ENCODE results near the gene PRKCB. TPM values are rescaled to one million over a fixed set of nuclear protein-coding genes. Genes with fewer than 3 reads are reported as not detected.

The PRKCB gene
- total RNA-seq, 1 experiment from 2014 or later = not detected

DNA sequence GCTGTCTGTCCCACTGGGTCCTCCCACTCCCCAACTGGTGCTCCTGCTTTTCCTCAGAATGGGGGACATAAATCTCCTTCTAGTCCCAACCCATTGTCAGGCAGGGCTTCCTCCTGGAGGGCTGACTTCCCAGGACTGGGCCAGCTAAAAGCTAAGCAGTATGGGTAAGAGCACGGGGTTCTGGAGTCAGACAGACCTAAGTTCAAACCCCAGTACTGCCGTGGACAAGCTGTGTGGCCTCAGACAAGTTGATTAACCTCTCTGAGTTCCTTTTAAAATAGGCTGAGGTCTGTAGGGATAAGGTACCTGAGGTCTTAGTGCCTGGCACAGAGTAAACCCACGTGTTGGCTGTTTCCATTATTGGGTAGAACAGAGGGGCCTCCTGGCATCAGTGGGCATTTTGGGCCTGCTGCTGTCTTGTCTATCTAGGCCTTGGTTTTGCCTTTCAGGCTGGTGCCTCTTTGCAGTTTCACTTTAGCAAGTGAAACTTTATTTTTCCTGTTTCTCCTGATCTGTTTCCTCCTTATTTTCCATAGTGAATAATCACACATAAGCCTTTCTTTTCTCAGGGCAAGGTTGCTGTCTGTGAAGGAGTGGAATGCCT is 114.6 kb downstream of the PRKCB start:
- Mint-ChIP-seq H3K4me1 (ENCODE audit: insufficient read depth, unreplicated experiment) (no peaks in the 10 kb centered on the region), H3K27ac (ENCODE audit: low read depth, unreplicated experiment) (no peak overlapping the region), H3K4me3 (ENCODE audit: unreplicated experiment) (no peak overlapping the region), H3K36me3 (ENCODE audit: insufficient read depth, unreplicated experiment) (no peaks in the 10 kb centered on the region), H3K27me3 (ENCODE audit: insufficient read depth, unreplicated experiment) (peaks cover 40% of the 10 kb centered on the region), H3K9me3 (ENCODE audit: unreplicated experiment) (no peaks in the 10 kb centered on the region)
- intact Hi-C loops (cut with micrococcal nuclease) = no loop called here
- no TSS peak for BruUV-seq (replicated peaks)
- CTCF ChIA-PET = interaction anchor here (0.6 to 0.7 kb wide), 2 partner anchors 37 to 217 kb away, joined by 4 to 5 read pairs; no protein-coding TSS in a partner anchor
- DNase-seq (ENCODE audit: unreplicated experiment) = no peak
- POLR2A ChIA-PET = no interaction called here
- TF ChIP-seq, protein P1, sequence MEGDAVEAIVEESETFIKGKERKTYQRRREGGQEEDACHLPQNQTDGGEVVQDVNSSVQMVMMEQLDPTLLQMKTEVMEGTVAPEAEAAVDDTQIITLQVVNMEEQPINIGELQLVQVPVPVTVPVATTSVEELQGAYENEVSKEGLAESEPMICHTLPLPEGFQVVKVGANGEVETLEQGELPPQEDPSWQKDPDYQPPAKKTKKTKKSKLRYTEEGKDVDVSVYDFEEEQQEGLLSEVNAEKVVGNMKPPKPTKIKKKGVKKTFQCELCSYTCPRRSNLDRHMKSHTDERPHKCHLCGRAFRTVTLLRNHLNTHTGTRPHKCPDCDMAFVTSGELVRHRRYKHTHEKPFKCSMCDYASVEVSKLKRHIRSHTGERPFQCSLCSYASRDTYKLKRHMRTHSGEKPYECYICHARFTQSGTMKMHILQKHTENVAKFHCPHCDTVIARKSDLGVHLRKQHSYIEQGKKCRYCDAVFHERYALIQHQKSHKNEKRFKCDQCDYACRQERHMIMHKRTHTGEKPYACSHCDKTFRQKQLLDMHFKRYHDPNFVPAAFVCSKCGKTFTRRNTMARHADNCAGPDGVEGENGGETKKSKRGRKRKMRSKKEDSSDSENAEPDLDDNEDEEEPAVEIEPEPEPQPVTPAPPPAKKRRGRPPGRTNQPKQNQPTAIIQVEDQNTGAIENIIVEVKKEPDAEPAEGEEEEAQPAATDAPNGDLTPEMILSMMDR (IDR thresholded peaks at IDR 0.05; ENCODE audit: unreplicated experiment) = no peak

DNA sequence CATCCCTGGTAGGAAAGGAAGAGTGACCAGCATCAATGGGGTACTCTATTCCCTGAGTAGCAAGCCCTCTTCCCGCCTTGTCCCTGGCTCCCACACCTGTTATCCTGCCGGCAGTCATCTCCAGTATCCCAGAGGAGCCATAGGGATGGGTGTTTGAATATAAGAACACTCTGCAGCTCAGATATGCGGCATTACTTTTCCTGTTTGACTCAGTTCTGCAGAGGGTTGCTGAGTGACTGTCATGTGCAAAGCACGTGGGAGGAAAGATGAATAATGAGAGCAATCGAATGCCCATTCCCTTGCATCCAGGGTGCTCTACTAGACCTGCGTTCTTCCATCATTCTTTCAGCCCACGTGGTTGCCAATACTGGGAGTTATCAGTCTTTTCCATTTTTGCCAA is 115.1 kb downstream of the PRKCB start:
- TF ChIP-seq, protein P1 (IDR thresholded peaks at IDR 0.05; ENCODE audit: unreplicated experiment) = no peak
- no peak for DNase-seq (ENCODE audit: unreplicated experiment)
- intact Hi-C loops (cut with micrococcal nuclease) = no loop called here
- ChIA-PET CTCF (interaction anchor here (0.6 kb wide), 1 partner anchor 217 kb away, joined by 5 read pairs; no protein-coding TSS in a partner anchor), POLR2A (no interaction called here)
- Mint-ChIP-seq H3K4me1 (ENCODE audit: insufficient read depth, unreplicated experiment) (no peaks in the 10 kb centered on the region), H3K27me3 (ENCODE audit: insufficient read depth, unreplicated experiment) (peaks cover 40% of the 10 kb centered on the region), H3K27ac (ENCODE audit: low read depth, unreplicated experiment) (no peak overlapping the region), H3K4me3 (ENCODE audit: unreplicated experiment) (no peak overlapping the region), H3K36me3 (ENCODE audit: insufficient read depth, unreplicated experiment) (no peaks in the 10 kb centered on the region), H3K9me3 (ENCODE audit: unreplicated experiment) (no peaks in the 10 kb centered on the region)
- no TSS peak for BruUV-seq (replicated peaks)

DNA sequence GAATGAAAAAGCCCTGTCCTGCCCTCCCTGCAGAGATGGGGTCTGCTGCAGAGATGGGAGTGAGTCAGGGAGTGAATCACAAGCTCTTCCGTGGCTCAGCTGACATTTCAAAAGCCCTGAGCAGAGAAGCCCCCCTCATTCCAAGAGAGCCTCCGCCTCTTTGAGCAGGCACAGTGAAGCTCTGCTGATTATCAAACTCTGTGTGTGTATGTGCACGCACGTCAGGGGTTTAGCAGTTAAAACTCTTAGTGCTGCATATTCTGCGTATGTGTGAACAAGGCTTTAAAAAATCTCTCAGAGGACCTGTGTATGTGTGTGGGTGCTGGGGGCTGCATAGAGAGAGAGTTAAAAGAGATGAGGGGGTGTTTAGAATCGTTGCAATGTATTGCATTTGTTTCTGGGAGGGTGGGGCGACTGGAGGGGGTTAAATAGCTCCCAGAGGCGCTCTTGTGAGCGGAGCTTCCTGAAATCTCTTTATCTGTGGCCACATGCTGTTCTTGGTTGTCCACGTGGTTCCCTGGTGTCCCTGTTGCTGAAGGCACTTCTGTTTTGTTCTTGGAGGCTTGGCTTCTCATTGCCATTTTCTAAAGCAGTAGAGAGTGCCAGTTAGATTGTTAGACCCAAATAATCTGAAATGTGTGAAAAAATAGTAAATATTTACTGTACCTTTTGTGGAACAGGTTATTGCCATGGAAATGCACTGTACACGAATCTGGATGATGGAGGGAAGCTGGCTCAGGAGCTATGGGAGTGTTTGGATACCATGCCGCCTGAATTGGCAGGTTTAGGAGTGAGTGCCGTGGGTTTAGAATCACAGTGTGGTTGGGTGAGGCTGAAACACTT is 116.6 kb downstream of the PRKCB start:
- Mint-ChIP-seq H3K27me3 (ENCODE audit: insufficient read depth, unreplicated experiment) (peaks cover 40% of the 10 kb centered on the region), H3K4me3 (ENCODE audit: unreplicated experiment) (no peak overlapping the region), H3K36me3 (ENCODE audit: insufficient read depth, unreplicated experiment) (no peaks in the 10 kb centered on the region), H3K9me3 (ENCODE audit: unreplicated experiment) (no peaks in the 10 kb centered on the region), H3K4me1 (ENCODE audit: insufficient read depth, unreplicated experiment) (no peaks in the 10 kb centered on the region), H3K27ac (ENCODE audit: low read depth, unreplicated experiment) (no peak overlapping the region)
- DNase-seq (ENCODE audit: unreplicated experiment) = no peak
- POLR2A ChIA-PET = interaction anchor here (0.9 kb wide), 1 partner anchor 40 kb away, joined by 3 read pairs; no protein-coding TSS in a partner anchor
- CTCF ChIA-PET = interaction anchor here (0.5 to 1.5 kb wide), 3 partner anchors 13 to 224 kb away, joined by 3 to 4 read pairs (median 4); no protein-coding TSS in a partner anchor
- TF ChIP-seq, protein P1 (IDR thresholded peaks at IDR 0.05; ENCODE audit: unreplicated experiment) = no peak
- intact Hi-C loops (cut with micrococcal nuclease) = no loop called here
- no TSS peak for BruUV-seq (replicated peaks)

DNA sequence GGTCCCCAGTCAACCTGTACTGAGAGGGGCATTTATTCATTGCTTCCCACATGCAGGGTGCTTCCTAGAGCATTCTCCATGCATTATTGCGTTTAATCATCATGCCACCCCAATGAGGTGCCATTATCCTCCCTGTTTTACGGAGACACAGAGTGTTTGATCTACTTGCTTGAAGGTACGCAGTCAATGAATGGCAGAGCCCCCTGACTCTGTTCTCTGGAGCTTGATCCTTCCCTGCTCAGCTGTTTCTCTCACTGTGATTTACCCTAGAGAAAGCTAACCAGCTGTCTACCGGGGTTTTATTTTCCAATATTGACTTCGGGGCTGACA is 117.2 kb downstream of the PRKCB start:
- Mint-ChIP-seq H3K9me3 (ENCODE audit: unreplicated experiment) (no peaks in the 10 kb centered on the region), H3K4me3 (ENCODE audit: unreplicated experiment) (no peak overlapping the region), H3K27me3 (ENCODE audit: insufficient read depth, unreplicated experiment) (peaks cover 40% of the 10 kb centered on the region), H3K36me3 (ENCODE audit: insufficient read depth, unreplicated experiment) (no peaks in the 10 kb centered on the region), H3K27ac (ENCODE audit: low read depth, unreplicated experiment) (no peak overlapping the region), H3K4me1 (ENCODE audit: insufficient read depth, unreplicated experiment) (no peaks in the 10 kb centered on the region)
- no peak for DNase-seq (ENCODE audit: unreplicated experiment)
- POLR2A ChIA-PET = interaction anchor here (0.9 kb wide), 1 partner anchor 40 kb away, joined by 3 read pairs; no protein-coding TSS in a partner anchor
- CTCF ChIA-PET = interaction anchor here (0.6 to 1.5 kb wide), 3 partner anchors 13 to 225 kb away, joined by 3 to 4 read pairs (median 4); no protein-coding TSS in a partner anchor
- intact Hi-C loops (cut with micrococcal nuclease) = no loop called here
- no TSS peak for BruUV-seq (replicated peaks)
- TF ChIP-seq, protein P1 (IDR thresholded peaks at IDR 0.05; ENCODE audit: unreplicated experiment) = no peak
